Endothelial cell of umbilical vein (primary cell): ENCODE data around the gene HMCN1. TPM values are rescaled to one million over a fixed set of nuclear protein-coding genes. Genes with fewer than 3 reads are reported as not detected.

Experiments used
- BruUV-seq: library from RNA; stranded (reverse); fragments of 400-500 nt; replicated peaks from 2 replicates; lab custom pipeline; 2021; lab: Mats Ljungman, UMichigan
- CTCF ChIA-PET: fragments of 300-600, 350-600 bp; sonication (Branson Sonifier 250); formaldehyde crosslinking; loops from one replicate; lab custom pipeline; 2021; ENCODE audit warnings: antibody characterized with exemption, inconsistent platforms; lab: Charles Lee
- POLR2A ChIA-PET: fragments of 300-600, 350-600 bp; sonication (Branson Sonifier 250); formaldehyde crosslinking; loops from one replicate; lab custom pipeline; 2021; ENCODE audit warnings: antibody characterized with exemption, inconsistent platforms; lab: Charles Lee
- DNase-seq: peaks from one replicate; pipeline ENCODE4 v3.0.0-alpha.2; 2011; ENCODE audit warnings: low read depth, low spot score
- FAIRE-seq: peaks from 2 replicates; lab custom pipeline; 2011; peaks lifted over from hg19 to GRCh38; lab: Jason Lieb, UNC
- H2AFZ ChIP-seq: 2 replicates; pipeline ENCODE4 v1.6.0; 2012; ENCODE audit warnings: low read depth, low read length, control low read depth, inconsistent platforms
- H3K27ac ChIP-seq: 2 replicates; pipeline ENCODE4 v1.5.1; 2011; ENCODE audit warnings: low read depth, mild to moderate bottlenecking, control low read depth, low read length, moderate library complexity; ENCODE audit not compliant: insufficient read depth
- H3K27me3 ChIP-seq, 2 experiments: 2 replicates each; pipeline versions ENCODE4 v1.6.0 to v1.6.1; 2011; ENCODE audit warnings: low read length in 2 of 2, mixed read lengths in 1 of 2; ENCODE audit not compliant: control insufficient read depth in 2 of 2, insufficient read depth in 2 of 2
- H3K36me3 ChIP-seq, 2 experiments: 2 replicates in 1 of 2; 3 replicates in 1 of 2; pipeline ENCODE4 v1.5.1; 2011; ENCODE audit warnings: low read length in 2 of 2, mild to moderate bottlenecking in 1 of 2, moderate library complexity in 1 of 2; ENCODE audit not compliant: control insufficient read depth in 2 of 2, insufficient read depth in 2 of 2; ENCODE audit errors: extremely low read depth in 1 of 2
- H3K4me1 ChIP-seq: 3 replicates; pipeline ENCODE4 v1.5.1; 2011; ENCODE audit warnings: mild to moderate bottlenecking, low read length; ENCODE audit not compliant: control insufficient read depth, insufficient read depth; ENCODE audit errors: extremely low read depth
- H3K4me2 ChIP-seq: 2 replicates; pipeline ENCODE4 v1.6.1; 2011; ENCODE audit warnings: low read length, control low read depth, mixed read lengths; ENCODE audit not compliant: insufficient read depth
- H3K4me3 ChIP-seq, 3 experiments: fragments of 200-600 bp in 1 of 3; sonication (generic), shearing (Covaris generic) in 1 of 3; replicated peaks in 1 of 3; 2 replicates each; pipeline ENCODE4 v1.5.1; 2011 to 2016; ENCODE audit warnings: control low read depth in 3 of 3, low read length in 3 of 3, mild to moderate bottlenecking in 2 of 3, inconsistent platforms in 1 of 3, low read depth in 1 of 3, moderate library complexity in 1 of 3; ENCODE audit not compliant: insufficient read depth in 1 of 3
- H3K79me2 ChIP-seq: 2 replicates; pipeline ENCODE4 v1.6.0; 2012; ENCODE audit warnings: low read length, inconsistent platforms; ENCODE audit not compliant: control insufficient read depth, insufficient read depth
- H3K9ac ChIP-seq: replicated peaks from 2 replicates; pipeline ENCODE3; 2011; ENCODE audit warnings: low read length, control low read depth; ENCODE audit not compliant: insufficient read depth; ENCODE audit errors: extremely low read depth
- H3K9me1 ChIP-seq: replicated peaks from 3 replicates; pipeline ENCODE4 v1.6.0; 2011; ENCODE audit warnings: mild to moderate bottlenecking, low read length; ENCODE audit not compliant: control insufficient read depth, insufficient read depth; ENCODE audit errors: extremely low read depth
- H3K9me3 ChIP-seq: replicated peaks from 2 replicates; pipeline ENCODE4 v1.5.1; 2012; ENCODE audit warnings: low read length, inconsistent platforms; ENCODE audit not compliant: control insufficient read depth, insufficient read depth
- H4K20me1 ChIP-seq: replicated peaks from 2 replicates; pipeline ENCODE3; 2011; ENCODE audit warnings: mild to moderate bottlenecking, low read length; ENCODE audit not compliant: control insufficient read depth, insufficient read depth; ENCODE audit errors: extremely low read depth
- CTCF ChIP-seq, 2 donors: IDR thresholded peaks; 1 replicate in 1 of 2; 2 replicates in 1 of 2; pipeline ENCODE4 v1.5.1; 2011; ENCODE audit warnings: low read length in 2 of 2, mild to moderate bottlenecking in 2 of 2, moderate library complexity in 2 of 2, control low read depth in 1 of 2, inconsistent platforms in 1 of 2, low read depth in 1 of 2; ENCODE audit not compliant: insufficient read depth in 1 of 2; ENCODE audit errors: extremely low read depth in 1 of 2
- EZH2 ChIP-seq: IDR thresholded peaks from 2 replicates; pipeline ENCODE4 v1.6.1; 2012; ENCODE audit warnings: borderline replicate concordance, low read depth, mild to moderate bottlenecking, moderate library complexity, low read length, inconsistent platforms; ENCODE audit not compliant: severe bottlenecking
- FOS ChIP-seq: IDR thresholded peaks from 2 replicates; pipeline ENCODE4 v1.6.1; 2011; ENCODE audit warnings: mild to moderate bottlenecking, low read length, moderate library complexity, borderline replicate concordance; ENCODE audit not compliant: insufficient read depth
- GATA2 ChIP-seq: IDR thresholded peaks from 2 replicates; pipeline ENCODE4 v1.7.0; 2011; ENCODE audit warnings: low read depth, mild to moderate bottlenecking, moderate library complexity, mixed read lengths, low read length; ENCODE audit not compliant: insufficient read length, insufficient read depth
- JUN ChIP-seq: IDR thresholded peaks from 2 replicates; pipeline ENCODE4 v1.6.1; 2011; ENCODE audit warnings: borderline replicate concordance, low read depth; ENCODE audit not compliant: insufficient read length, insufficient read depth
- MAX ChIP-seq: IDR thresholded peaks from 2 replicates; pipeline ENCODE4 v1.6.1; 2011; ENCODE audit not compliant: insufficient read depth, insufficient read length
- MYC ChIP-seq: IDR thresholded peaks from one replicate; pipeline ENCODE4 v1.6.1; 2011; ENCODE audit warnings: mild to moderate bottlenecking, low read depth, low read length
- POLR2A ChIP-seq: IDR thresholded peaks from 2 replicates; pipeline ENCODE4 v1.6.1; 2012; ENCODE audit warnings: low read depth, mild to moderate bottlenecking, control low read depth, low read length
- POLR2AphosphoS5 ChIP-seq: IDR thresholded peaks from 2 replicates; pipeline ENCODE4 v1.6.1; 2012; ENCODE audit warnings: low read depth, mild to moderate bottlenecking, control low read depth, low read length, moderate library complexity; ENCODE audit not compliant: insufficient read depth
- dilution Hi-C: fragments of 300-500 bp; cut with MboI; formaldehyde crosslinking; loops from one replicate; pipeline ENCODE4 v1.15.0; 2019; ENCODE audit warnings: low sequenced_read_pairs; ENCODE audit not compliant: extremely low pct_ligation_motif_present
- intact Hi-C: fragments of 100-400 bp; cut with micrococcal nuclease; formaldehyde crosslinking; loops from one replicate; pipeline ENCODE4 v1.10.0; 2022
- polyA plus RNA-seq, 4 experiments: library from polyadenylated mRNA; depleted of rRNA in 3 of 4; stranded (reverse) in 3 of 4; unstranded in 1 of 4; fragments of >200 nt; gene quantifications; 2 replicates each; pipeline versions ENCODE4 v1.2.1 to v1.2.3, GENCODE V29; 2011 to 2012; ENCODE audit warnings: missing spikeins in 1 of 4
- total RNA-seq: library from RNA; stranded (reverse); gene quantifications from 2 replicates; pipeline ENCODE4 v1.2.3, GENCODE V29; 2021

The HMCN1 gene
- total and polyA plus RNA-seq, 2 donors (not counting 3 experiments of a cell fraction or from before 2014, with no cell fraction given) = 10.3 to 16.0 TPM

- POLR2A ChIA-PET = no interaction called here
- Histone ChIP-seq H3K4me2 (no peak overlapping the region), H3K4me3 (no peak overlapping the region), H2AFZ (no peak overlapping the region), H3K4me1 (no peaks in the 10 kb centered on the region), H3K27me3 (no peaks in the 10 kb centered on the region), H3K79me2 (no peaks in the 10 kb centered on the region), H3K9me1 (no peaks in the 10 kb centered on the region), H4K20me1 (no peaks in the 10 kb centered on the region), H3K36me3 (no peaks in the 10 kb centered on the region), H3K9ac (no peak overlapping the region), H3K9me3 (no peaks in the 10 kb centered on the region), H3K27ac (no peak overlapping the region)
- TF ChIP-seq JUN (no peak), EZH2 (no peak), FOS (no peak), MAX (no peak), POLR2A (no peak), GATA2 (no peak), MYC (no peak), POLR2AphosphoS5 (no peak), CTCF (IDR thresholded peaks at IDR 0.05; ENCODE audit: extremely low read depth in 1 of 2, insufficient read depth in 1 of 2, low read depth in 1 of 2, low read length in 2 of 2) (no peak)
- no peak for FAIRE-seq
- CTCF ChIA-PET = interaction anchor here (0.8 to 1.1 kb wide), 3 partner anchors 9 to 222 kb away, joined by 3 read pairs; no protein-coding TSS in a partner anchor
- no TSS peak for BruUV-seq
- intact Hi-C loops = no loop called here
- dilution Hi-C loops = no loop called here
- DNase-seq = no peak
Measured at GRCh38 chr1:185990565-185990964, 256.4 kb downstream of the HMCN1 start.
